Spleen (tissue), 11 donors: ENCODE results near the gene IRAG1. TPM values are rescaled to one million over a fixed set of nuclear protein-coding genes. Genes with fewer than 3 reads are reported as not detected.

Experiments
- DNase-seq: peaks from one replicate; pipeline ENCODE4 v3.0.0-alpha.2; 2020
- H3K27ac ChIP-seq, 8 donors: fragments of 200-600 bp; sonication (generic) in 7 of 8; 1 replicate in 4 of 8; 2 replicates in 4 of 8; pipeline versions ENCODE4 v1.5.0 to v1.8.0; 2016 to 2021; ENCODE audit warnings: inconsistent platforms in 4 of 8, mild to moderate bottlenecking in 4 of 8, moderate library complexity in 1 of 8
- H3K27me3 ChIP-seq, 7 donors: fragments of 200-600 bp; sonication (generic) in 6 of 7; replicated peaks in 1 of 7; 1 replicate in 4 of 7; 2 replicates in 3 of 7; pipeline versions ENCODE4 v1.5.0 to v1.8.0; 2016 to 2021; ENCODE audit warnings: inconsistent platforms in 3 of 7, mild to moderate bottlenecking in 1 of 7
- H3K36me3 ChIP-seq, 6 donors: fragments of 200-600 bp; sonication (generic) in 5 of 6; 1 replicate in 4 of 6; 2 replicates in 2 of 6; pipeline versions ENCODE4 v1.5.0 to v1.8.0; 2016 to 2021; ENCODE audit warnings: inconsistent platforms in 2 of 6
- H3K4me1 ChIP-seq, 6 donors: fragments of 200-600 bp; sonication (generic) in 5 of 6; 1 replicate in 3 of 6; 2 replicates in 3 of 6; pipeline versions ENCODE4 v1.5.0 to v1.8.0; 2016 to 2021; ENCODE audit warnings: inconsistent platforms in 3 of 6
- H3K4me3 ChIP-seq, 8 donors: fragments of 200-600 bp; sonication (generic) in 7 of 8; 1 replicate in 4 of 8; 2 replicates in 4 of 8; pipeline versions ENCODE4 v1.5.0 to v1.8.0; 2016 to 2021; ENCODE audit warnings: inconsistent platforms in 4 of 8, mild to moderate bottlenecking in 4 of 8, moderate library complexity in 2 of 8
- H3K9me3 ChIP-seq, 8 donors: fragments of 200-600 bp; sonication (generic) in 7 of 8; 1 replicate in 4 of 8; 2 replicates in 4 of 8; pipeline versions ENCODE4 v1.5.0 to v1.8.0; 2016 to 2021; ENCODE audit warnings: inconsistent platforms in 4 of 8
- POLR2A ChIP-seq, 3 donors: fragments of 450-650 bp; IDR thresholded peaks; one replicate each; pipeline ENCODE4 v1.5.1; 2017; ENCODE audit warnings: antibody characterized with exemption in 3 of 3, mild to moderate bottlenecking in 1 of 3
- POLR2AphosphoS5 ChIP-seq, 3 donors: sonication (generic); formaldehyde crosslinking; IDR thresholded peaks; one replicate each; pipeline ENCODE4 v1.5.1; 2017; ENCODE audit warnings: antibody characterized with exemption in 3 of 3
- WGBS, 5 donors: extraction: QIAGEN DNeasy Blood & Tissue Kit in 3 of 5; methylation state at CpG; one replicate each; pipeline versions ENCODE4 v1.1.5 to v1.1.7; 2013 to 2018; 5-methylcytosine and 5-hydroxymethylcytosine counted together
- intact Hi-C: fragments of 100-400 bp; cut with DNase I; formaldehyde crosslinking; loops from one replicate; pipeline ENCODE4 v1.15.0; 2023; ENCODE audit warnings: low total_unique reads
- polyA plus RNA-seq, 3 donors: library from polyadenylated mRNA; stranded (reverse); fragments of 200-250 nt; gene quantifications; one replicate each; pipeline ENCODE4 v1.2.1, GENCODE V29; 2013
- total RNA-seq, 7 donors: library from RNA; depleted of rRNA in 3 of 7; stranded (reverse); fragments of >200 nt in 3 of 7; fragmentation: NEBNext Ultra II Directional in 4 of 7; extraction: Animal tissue kit (Norgen Biotek cat#: 25700) in 4 of 7; gene quantifications; one replicate each; pipeline versions ENCODE4 v1.1.0 to v1.2.1, GENCODE V29; 2016 to 2021
- TF ChIP-seq, protein P1 (sequence below), 11 experiments: fragments of 200-600 bp in 7 of 11; fragments of 450-650 bp in 4 of 11; sonication (generic) in 4 of 11; IDR thresholded peaks in 8 of 11; conservative IDR thresholded peaks in 3 of 11; 1 replicate in 7 of 11; 2 replicates in 4 of 11; pipeline versions ENCODE4 v1.4.0 to v1.8.0; 2016 to 2021; ENCODE audit warnings: antibody characterized with exemption in 11 of 11, inconsistent platforms in 4 of 11, mild to moderate bottlenecking in 1 of 11
- donor health status: healthy with polysubstance abuse.
- donor health status: DM: no; HTN: no; CAD: no; lungs with moderate emphysema.
- donor health status: DM: no; HTN: no; CAD: no.
- donor health status: Bipolar disorder and iron deficiency.
- donor health status: healthy.
- donor health status: DM: no; HTN: no; CAD: no.
- donor health status: DM: yes; HTN: yes; CAD: no.

Gene IRAG1
- total and polyA plus RNA-seq, 10 donors: 2.8 to 15.6 (median 10.0) TPM

DNA sequence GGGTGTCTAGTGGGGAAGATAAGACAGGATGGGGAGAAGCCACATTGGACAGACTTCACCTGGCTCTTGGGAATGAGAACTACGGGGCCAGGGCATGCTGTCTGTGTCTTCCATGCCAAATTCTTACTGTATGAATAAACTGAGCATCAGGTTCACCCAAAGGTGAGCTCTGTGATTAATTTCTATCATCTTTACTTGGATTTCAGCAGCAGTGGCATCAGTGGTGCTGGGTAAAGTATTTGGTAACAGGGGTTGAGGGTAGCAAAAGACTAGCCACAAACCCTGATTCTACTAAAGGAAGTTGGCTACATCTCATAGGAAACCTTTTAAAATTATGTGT lies 38.8 kb downstream of the IRAG1 start:
- 80 to 100% (median 85%) methylated on average over 1 of the region's 1 CpG for WGBS, 5 donors
- Histone ChIP-seq H3K36me3 (no peaks in the 10 kb centered on the region), H3K27me3 (no peaks in the 10 kb centered on the region), H3K27ac (peak overlapping the region in 5 of 8 donors; percentile 62 to 83 (median 72)), H3K4me1 (peaks cover 36 to 95% (median 71%) of the 10 kb centered on the region in 6 donors), H3K9me3 (no peaks in the 10 kb centered on the region), H3K4me3 (no peak overlapping the region)
- intact Hi-C loops: loop anchor here (5.0 to 10.0 kb wide), 3 partner anchors 83 to 242 kb away; no protein-coding TSS in a partner anchor
- TF ChIP-seq POLR2A (IDR thresholded peaks at IDR 0.05) (no peak), POLR2AphosphoS5 (IDR thresholded peaks at IDR 0.05) (no peak)
- TF ChIP-seq, protein P1, sequence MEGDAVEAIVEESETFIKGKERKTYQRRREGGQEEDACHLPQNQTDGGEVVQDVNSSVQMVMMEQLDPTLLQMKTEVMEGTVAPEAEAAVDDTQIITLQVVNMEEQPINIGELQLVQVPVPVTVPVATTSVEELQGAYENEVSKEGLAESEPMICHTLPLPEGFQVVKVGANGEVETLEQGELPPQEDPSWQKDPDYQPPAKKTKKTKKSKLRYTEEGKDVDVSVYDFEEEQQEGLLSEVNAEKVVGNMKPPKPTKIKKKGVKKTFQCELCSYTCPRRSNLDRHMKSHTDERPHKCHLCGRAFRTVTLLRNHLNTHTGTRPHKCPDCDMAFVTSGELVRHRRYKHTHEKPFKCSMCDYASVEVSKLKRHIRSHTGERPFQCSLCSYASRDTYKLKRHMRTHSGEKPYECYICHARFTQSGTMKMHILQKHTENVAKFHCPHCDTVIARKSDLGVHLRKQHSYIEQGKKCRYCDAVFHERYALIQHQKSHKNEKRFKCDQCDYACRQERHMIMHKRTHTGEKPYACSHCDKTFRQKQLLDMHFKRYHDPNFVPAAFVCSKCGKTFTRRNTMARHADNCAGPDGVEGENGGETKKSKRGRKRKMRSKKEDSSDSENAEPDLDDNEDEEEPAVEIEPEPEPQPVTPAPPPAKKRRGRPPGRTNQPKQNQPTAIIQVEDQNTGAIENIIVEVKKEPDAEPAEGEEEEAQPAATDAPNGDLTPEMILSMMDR (IDR thresholded peaks at IDR 0.05 in 8 of 11, conservative IDR thresholded peaks at IDR 0.05 in 3 of 11): no peak
- no peak for DNase-seq

DNA sequence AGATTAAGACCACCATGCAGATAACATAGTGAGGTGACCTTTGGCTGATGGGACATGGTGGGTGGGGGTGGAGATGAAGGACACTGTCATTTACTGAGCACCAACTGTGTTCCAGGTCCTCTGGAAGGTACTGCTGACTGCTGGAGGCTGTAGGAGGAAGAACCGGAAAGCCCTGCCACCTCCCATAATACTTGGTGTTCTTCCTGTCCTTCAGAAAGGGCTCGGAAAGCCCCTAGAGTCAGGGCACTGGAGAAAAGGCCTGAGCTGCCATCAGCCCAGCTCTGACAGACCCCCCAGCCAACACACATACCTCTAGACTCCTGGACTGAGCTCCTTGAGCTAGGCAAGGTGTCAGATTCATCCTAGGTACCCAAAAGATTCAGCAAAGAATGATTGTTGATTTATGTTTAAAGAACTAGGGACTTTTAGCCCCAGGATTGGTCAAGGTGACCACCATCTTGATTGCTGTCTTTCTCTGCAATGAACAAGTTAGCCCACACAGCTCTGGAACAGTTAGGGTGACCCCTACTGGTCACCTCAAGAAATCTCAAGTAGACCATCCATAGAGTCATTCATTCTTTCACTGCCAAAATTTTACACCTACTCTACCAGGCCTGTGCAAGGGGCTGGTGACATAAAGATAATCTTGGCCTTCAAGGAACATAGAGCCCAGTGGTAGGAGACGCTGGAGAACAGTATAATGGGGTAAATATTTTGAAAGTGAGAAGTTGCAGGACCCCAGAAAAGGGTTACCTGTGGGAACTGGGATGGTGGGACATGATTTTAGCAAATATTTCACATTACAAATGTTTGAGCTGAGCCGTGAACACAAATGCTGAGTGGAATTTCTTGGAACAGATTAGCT lies 39.4 kb downstream of the IRAG1 start:
- TF ChIP-seq POLR2AphosphoS5 (IDR thresholded peaks at IDR 0.05) (peak in 1 of 3 donors; percentile 40), POLR2A (IDR thresholded peaks at IDR 0.05) (no peak)
- TF ChIP-seq, protein P1 (IDR thresholded peaks at IDR 0.05 in 8 of 11, conservative IDR thresholded peaks at IDR 0.05 in 3 of 11): peak; percentile 41 to 84 (median 77)
- Histone ChIP-seq H3K27ac (peak overlapping the region in 6 of 8 donors; percentile 27 to 83 (median 68)), H3K9me3 (no peaks in the 10 kb centered on the region), H3K4me3 (no peak overlapping the region), H3K36me3 (no peaks in the 10 kb centered on the region), H3K4me1 (peaks cover 30 to 92% (median 67%) of the 10 kb centered on the region in 6 donors), H3K27me3 (no peaks in the 10 kb centered on the region)
- DNase-seq: no peak
- intact Hi-C loops: loop anchor here (5.0 to 10.0 kb wide), 2 partner anchors 139 to 242 kb away; no protein-coding TSS in a partner anchor
- WGBS, 5 donors: 68 to 77% (median 75%) methylated on average over 4 of the region's 4 CpGs

DNA sequence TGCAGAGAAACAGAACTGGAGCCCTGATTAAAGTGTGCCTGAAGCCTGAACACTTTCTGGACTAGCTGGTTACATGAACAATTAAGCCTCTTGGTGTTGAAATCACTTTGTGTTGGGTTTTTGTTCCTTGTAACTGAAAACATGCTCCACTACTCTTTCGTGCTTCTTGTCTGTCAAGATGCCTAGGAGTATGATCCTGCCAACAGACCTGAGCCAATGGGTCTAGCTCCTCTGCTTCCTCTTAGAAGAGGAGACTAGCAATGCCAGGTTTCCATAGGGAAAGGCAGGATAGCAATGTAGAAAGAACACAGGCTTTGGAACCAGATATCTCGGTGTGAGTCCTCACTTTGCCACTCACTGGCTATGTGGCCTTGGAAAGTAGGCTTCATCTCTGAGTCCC lies 40.3 kb downstream of the IRAG1 start:
- no peak overlapping the region for H3K4me3 ChIP-seq
- WGBS, 5 donors: 78 to 94% (median 88%) methylated on average over 2 of the region's 2 CpGs
- peak overlapping the region in 3 of 8 donors; percentile 10 to 83 (median 63) for H3K27ac ChIP-seq
- H3K9me3 ChIP-seq: no peaks in the 10 kb centered on the region
- TF ChIP-seq, protein P1 (IDR thresholded peaks at IDR 0.05 in 8 of 11, conservative IDR thresholded peaks at IDR 0.05 in 3 of 11): no peak
- TF ChIP-seq POLR2AphosphoS5 (IDR thresholded peaks at IDR 0.05): no peak
- DNase-seq: no peak
- intact Hi-C loops: loop anchor here (5.0 to 10.0 kb wide), 2 partner anchors 138 to 241 kb away; no protein-coding TSS in a partner anchor
- no peaks in the 10 kb centered on the region for H3K27me3 ChIP-seq
- H3K36me3 ChIP-seq: no peaks in the 10 kb centered on the region
- H3K4me1 ChIP-seq: peaks cover 21 to 88% (median 58%) of the 10 kb centered on the region in 6 donors
